Right ventricle myocardium superior (tissue), 1 donor: ENCODE measurements around the gene POLR2H. TPM values are rescaled to one million over a fixed set of nuclear protein-coding genes. Genes with fewer than 3 reads are reported as not detected.
A peak's percentile ranks its signal among the peaks of the same experiment; 100 is the strongest.

Source experiments
- ATAC-seq: fragments of 200-7000 bp; cut with Tn5 transposase; one replicate; pipeline ENCODE4 v1.9.1; 2020; ENCODE audit warnings: mild to moderate bottlenecking; ENCODE audit not compliant: poor library complexity
- DNase-seq: peaks from one replicate; pipeline ENCODE4 v3.0.0-alpha.2; 2020
- intact Hi-C: fragments of 100-400 bp; cut with DNase I; formaldehyde crosslinking; loops from one replicate; pipeline ENCODE4 v1.11.2; 2022
- total RNA-seq: library from RNA; stranded (reverse); fragmentation: NEBNext Ultra II Directional; extraction: Animal tissue kit (Norgen Biotek cat#: 25700); gene quantifications from one replicate; pipeline ENCODE4 v1.2.1, GENCODE V29; 2021
- donor health status: DM: no; HTN: yes; CAD: no; lungs with severe emphysema.

POLR2H gene
- total RNA-seq, 1 donor from 2014 or later: 19.9 TPM

DNA sequence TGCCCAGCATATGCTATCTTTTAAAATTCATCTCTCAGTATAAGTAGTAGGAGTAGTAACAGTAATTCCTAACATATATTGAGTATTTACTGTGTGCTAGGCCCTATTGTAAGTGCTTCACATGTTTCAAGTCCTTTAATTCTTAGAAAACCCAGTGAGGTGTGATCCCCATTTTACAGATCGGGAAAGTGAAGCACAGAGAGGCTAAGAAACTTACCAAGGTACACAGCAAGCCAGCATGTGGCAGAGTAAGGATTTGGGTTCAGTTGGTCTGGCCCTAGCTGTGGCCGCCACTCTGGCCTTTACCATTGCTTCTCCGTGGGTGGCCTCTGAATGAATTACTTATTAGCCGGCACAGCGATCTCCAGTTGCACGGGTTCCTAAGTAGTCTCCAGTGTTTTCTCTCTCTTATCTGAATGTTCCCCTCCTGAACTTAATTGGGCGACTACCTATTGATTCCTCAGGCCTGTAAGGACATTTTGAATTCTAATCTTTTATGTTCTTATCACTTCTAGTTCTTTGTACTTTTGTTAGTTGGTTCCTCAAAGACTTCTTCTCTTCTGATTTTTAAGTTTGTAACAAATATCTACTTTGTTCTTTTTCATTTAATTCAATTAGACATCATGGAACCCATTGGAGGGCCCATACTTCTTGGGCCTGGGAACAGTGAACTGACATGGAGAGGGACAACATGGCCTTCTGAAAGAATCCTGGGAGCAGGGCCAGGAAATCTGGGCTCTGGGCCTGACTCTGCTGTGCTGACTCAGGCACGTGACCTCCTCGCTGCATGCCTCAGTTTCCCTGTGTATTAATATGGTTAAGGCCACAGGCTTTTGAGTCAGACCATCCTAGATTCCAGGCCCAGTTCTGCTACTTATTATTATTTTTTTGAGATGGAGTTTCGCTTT, 11.7 kb upstream of the POLR2H start:
- ATAC-seq (no peak), DNase-seq (no peak)
- intact Hi-C loops: no loop called here

DNA sequence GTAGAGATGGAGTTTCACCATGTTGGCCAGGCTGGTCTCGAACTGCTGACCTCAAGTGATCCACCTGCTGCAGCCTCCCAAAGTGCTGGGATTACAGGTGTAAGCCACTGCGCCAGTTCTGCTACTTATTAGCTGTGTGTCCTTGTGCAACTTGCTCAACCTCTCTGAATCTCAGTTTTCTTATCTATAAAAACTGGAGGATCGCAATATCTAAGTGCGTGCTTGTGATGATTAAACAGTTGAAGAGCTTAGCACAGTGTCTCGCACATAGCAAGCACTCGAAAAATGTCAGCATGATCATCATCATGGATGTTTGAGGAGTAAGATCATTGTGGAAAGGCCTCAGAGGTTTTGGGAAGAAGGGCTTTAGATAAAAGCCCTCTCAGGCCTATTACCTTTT, 10.9 kb upstream of the POLR2H start:
- intact Hi-C loops: no loop called here
- DNase-seq (no peak), ATAC-seq (no peak)

DNA sequence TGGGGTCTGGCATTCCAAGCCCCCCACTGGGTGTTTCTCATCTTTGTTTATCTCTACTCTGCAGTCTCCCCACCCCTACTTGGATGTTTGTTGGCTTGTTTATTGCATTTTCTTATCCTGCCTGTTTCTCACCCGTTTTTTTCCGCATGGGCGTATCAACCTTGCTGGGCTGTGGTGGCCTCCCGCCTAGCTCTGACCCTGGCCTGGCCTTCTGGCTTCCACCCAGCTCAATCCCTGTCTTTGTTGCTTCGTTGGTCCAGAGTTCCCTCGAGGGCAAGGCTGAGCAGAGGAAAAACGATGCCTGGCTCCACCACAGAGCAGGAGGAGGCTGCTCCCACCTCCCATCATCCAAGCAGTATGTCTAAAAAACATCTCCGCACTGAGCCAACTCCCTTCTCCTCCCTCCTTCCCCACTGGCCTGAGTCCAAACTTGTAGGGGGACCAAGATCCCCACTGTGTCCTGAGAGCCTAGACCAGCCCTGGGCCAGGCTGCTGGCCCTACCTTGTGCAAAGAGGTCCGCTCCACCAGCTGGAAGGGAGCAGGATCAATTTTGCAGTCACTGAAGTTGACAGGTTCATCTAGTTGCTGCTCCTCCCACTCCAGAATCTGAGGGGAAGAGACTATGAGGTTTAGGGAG, 9.9 kb upstream of the POLR2H start:
- no peak for DNase-seq
- no peak for ATAC-seq
- intact Hi-C loops: no loop called here

DNA sequence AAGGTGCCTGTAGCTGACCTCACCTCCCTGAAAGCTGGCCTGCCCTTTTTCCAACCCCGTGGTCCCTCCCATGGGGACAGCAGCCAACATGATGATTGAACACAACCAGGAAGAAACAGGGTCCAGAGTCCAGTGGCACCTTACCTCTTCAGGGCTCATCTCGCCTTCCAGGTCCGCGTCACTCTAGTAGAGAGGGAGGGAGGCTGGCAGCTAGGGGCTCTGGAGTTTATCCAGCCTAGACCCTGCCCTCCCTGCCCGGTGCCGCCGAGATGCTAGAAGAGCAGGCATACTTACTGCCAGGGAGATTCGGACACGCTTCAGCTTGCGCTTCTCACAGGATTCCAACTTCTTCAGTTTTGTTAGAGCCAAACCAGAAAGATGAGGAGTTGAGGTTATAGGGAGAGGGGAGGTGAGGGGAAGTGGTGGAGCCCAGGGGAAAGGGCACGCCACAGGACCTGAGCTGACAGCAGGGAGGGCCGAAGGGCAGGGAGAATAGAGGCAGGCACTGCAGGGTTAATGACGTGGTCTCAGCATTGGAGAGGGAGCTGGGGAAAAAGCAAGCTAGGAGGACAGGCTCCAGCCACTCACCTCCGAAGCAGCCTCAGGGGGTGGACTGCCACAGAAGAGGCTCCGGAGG, 9.2 kb upstream of the POLR2H start:
- DNase-seq: no peak
- ATAC-seq: peak; percentile 9
- intact Hi-C loops: no loop called here

DNA sequence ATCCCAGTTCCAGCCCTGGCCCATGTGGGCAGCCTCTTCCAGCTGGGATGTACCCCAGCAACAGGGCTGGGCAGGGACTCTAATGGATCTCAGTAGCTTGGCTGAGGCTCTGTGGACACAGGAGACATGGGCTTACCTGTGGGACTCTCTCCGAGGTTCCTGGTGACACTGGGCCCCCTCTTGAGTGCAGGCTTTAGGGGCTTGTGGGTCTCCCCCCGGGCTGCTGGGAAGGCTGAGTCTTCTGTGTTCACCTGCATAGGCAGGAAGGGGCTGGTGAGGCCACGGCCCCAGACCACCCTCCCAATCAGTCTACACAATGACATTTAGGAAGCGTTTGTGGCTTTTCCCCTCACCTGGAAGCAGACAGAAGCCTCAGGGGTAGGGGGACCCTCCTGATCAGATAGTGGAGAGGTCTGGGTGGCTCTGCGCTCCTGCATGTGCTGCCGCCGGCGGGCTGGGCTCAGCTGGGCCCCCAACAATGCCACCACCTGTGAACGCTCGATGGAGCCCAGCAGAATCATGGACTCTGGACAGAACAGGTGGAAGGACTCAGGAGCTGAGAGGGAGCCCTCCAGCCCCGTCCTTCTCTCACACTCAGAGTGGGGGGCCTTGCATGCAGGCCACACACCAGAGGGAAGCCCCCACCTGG, 8.5 kb upstream of the POLR2H start:
- no peak for DNase-seq
- intact Hi-C loops: no loop called here
- ATAC-seq: no peak

DNA sequence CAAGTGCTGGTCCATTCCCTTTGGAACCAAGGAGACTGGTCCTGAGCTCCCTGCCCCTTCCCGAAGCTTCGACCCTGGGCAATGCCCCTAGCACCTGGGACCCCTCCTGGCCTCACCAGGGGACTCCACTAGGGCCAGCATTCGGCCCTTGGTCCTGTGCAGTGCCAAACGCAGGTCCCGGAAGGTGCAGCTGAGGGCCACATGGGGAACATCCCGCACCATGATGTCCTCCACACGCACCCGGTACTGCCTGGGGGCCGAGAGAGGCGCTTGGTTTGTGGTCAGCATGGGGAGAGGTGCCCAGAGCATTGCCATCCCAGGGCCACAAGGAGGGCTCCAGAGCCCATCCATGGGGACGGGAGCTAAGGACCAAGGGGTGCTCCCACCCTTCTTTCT, 8.0 kb upstream of the POLR2H start:
- DNase-seq: no peak
- no peak for ATAC-seq
- intact Hi-C loops: no loop called here

DNA sequence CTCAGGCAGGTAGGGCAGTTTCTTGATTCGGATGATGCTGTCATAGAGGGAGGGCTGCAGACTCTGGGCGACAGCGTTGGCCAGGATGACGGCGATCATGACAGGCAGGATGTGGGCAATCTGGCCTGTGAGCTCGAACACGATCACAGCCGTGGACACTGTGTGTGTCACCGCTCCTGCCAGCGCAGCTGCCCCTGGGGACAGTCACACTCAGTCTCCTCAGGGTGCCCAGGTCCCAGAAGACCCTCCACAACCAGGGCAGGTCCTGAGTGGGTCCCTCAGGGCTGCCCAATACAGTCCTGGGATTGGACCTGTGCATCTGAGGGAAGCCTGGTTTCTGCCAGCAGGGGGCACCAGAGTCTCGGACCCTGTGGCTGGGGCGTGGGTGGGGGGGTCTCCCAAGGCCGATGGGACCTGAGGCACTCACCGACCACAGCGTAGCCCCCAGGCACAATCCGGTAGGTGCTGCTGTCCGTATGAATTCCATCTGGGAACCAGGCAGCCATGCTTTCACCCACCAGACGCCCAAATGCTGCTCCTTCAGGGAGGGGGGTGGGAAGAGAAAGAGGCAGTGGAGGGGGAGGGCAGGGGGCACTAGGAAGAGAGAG, 7.3 kb upstream of the POLR2H start:
- ATAC-seq: peak; percentile 38
- peak; percentile 77 for DNase-seq
- intact Hi-C loops: no loop called here

DNA sequence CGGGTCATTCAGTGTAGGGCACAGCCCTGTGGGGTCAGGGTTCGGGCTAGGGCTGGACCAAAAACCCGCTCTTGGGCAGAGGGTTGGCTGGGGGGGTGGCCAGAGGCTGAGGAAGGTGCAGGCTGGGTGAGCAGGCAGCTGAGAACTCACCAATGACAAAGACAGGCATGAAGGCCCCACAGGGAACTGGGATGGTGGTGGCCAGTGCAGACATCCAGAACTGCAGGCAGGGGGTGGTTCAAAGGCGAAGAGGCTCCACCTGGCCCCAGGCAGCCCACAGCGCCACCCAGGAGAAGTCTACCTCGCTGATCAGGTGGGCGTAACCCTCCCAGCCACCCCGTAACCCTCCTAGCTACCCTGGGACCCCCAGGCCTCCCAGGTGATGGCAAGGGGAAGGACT, 6.8 kb upstream of the POLR2H start:
- DNase-seq (no peak), ATAC-seq (no peak)
- intact Hi-C loops: no loop called here

DNA sequence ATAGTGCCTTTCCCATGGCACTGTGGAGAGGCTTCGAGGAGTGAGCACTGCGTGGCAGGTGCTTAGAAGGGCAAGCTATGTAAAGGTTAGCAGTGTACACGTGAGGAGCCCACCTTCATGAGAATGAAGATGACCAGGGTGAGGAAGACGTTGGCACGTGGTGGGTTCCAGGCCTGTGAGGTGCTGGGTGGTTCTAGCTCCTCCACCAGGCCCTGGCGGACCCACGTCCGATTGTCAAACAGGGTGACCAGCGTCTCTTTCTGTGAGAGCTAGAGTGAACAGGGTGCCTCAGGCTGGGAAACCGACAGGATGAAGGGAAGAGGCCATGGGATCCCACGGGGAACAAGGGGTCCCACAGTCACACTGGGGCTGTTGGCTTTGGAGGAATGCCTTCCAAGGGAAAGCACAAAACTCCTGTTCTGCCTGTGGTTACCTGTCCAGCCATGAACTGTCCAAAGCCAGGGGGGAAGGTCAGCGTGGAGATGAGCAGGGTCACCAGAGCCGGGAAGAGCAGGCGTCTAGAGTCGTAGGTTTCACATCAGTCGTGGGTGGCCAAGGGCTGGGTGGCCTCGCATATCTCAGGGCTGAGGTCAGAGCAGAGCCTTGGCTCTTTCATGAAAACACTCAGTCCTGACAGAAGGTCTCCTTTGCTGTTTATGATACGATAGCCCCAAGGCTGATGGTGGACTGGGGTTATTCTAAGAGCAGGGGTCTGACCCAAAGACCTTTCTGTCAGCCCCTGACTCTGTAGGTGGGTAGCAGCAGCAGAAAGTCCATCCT, 6.1 kb upstream of the POLR2H start:
- intact Hi-C loops: no loop called here
- ATAC-seq: no peak

DNA sequence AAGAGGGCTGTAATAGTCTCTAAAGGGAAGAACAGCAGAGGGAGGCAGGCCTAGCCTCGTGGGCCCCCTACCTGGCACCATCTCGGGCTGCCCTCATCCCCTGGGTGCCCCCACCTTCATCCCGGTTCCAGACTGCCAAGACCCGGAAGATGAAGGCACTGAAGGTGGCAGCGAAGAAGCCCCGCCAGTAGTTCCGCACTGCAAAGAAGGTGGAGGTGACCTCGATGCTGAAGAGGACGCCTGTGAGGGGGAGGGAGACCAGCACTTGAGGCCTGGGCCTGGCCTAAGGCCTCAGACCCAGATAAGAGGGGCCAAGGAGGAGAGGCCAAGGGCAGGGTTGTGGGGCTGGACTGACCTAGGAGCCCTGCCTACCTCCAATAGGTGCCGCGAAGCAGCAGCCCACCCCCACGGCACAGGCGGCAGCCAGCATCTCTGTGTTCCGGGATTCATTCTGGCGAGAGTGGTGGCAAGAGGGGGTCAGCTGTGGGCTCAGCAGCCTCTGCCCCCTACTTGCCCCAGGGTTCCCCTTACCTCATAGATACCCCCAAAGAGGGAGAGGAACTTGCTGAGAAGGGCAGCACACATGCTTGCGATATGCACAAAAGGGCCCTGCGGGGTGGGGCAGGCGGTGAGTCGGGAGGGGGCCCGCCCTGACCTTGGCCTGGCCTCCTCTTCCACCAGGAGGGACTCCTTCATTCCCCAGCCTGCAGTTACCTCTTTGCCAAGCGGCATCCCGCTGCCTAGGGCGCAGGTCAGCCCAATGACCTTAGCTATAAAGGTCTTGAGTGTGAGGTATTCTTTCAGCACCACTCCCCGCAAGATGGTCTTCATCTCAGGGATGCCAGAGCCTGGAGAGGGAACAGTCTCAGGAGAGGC, 4.0 kb upstream of the POLR2H start:
- intact Hi-C loops: no loop called here
- no peak for DNase-seq
- no peak for ATAC-seq

More for the DNA sequence above, 6.1 kb upstream of the POLR2H start:
- DNase-seq: no peak

DNA sequence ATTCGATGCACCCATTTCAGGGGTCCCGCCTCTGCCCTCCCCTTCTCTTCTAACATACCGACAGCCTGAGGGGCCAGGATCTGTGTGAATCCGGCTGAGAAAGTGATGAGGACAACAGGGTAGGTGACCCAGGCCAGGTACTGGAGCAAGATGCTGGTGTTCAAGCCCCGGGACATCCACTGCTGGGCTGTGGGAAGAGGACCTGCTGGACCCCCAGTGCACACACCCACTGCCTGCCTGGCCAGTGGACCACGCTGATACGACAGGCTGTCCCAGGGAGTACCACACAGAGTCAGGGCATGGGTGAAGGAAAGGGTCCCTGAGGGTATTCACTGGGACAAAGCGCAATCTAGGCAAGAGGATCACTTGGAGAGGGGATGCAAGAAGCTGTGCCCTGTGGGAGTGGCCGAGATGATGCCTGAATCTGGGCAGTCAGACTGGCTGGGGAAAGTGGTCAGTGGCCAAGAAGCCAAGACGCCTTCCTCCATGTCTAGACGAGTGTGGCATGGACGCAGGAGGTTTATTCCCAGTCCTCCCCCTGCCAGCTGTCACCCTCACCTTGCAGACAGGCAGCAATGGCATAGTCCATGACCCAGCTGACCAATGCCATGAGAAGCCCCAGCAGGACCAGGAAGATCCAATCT, 3.3 kb upstream of the POLR2H start:
- no peak for DNase-seq
- ATAC-seq: no peak
- intact Hi-C loops: no loop called here

DNA sequence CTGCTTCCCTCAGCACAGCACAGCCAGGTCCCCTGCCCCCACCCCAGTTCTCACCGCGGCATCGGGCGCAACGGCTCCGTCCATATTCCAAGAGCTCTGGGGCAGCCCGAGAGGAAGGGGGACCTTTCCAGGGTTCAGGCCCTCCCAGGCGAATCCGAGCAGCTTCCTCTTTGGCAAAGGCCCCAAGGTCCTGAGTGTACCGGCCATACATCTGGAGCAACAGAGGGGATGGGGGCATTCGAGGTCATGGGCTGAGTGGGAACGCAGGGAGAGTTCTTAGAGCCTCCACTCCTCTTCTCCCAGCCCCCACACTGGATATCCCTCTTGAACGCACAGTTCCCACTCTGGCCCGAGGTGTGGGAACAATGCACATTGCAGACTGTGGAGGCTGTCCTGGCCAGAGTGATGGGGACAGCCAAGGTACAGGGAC, 2.6 kb upstream of the POLR2H start:
- ATAC-seq (no peak), DNase-seq (no peak)
- intact Hi-C loops: no loop called here

DNA sequence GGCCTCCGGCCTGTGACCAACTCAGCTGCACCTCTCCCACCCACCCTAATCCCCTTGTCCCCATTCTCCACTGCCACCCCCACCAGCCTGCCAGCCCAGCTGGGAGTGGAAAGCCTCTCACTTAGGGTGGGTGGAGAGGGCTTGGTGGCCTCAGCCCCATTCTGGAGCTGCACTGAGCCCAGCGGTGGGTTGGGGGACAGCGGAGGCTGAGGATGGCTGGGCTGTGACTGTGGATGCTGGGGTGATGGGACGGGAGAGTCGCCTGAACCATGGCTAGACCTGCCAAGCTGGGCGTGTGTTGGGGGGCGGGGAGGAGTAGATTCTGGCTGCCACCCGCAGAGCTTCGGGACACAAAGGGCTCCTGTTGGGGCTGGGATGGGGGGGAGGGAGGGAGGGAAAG, 1.9 kb upstream of the POLR2H start:
- intact Hi-C loops: loop anchor here (5.0 kb wide), 1 partner anchor 172 kb away; the partner anchor contains the start of gene ABCF3
- no peak for DNase-seq
- ATAC-seq: no peak

DNA sequence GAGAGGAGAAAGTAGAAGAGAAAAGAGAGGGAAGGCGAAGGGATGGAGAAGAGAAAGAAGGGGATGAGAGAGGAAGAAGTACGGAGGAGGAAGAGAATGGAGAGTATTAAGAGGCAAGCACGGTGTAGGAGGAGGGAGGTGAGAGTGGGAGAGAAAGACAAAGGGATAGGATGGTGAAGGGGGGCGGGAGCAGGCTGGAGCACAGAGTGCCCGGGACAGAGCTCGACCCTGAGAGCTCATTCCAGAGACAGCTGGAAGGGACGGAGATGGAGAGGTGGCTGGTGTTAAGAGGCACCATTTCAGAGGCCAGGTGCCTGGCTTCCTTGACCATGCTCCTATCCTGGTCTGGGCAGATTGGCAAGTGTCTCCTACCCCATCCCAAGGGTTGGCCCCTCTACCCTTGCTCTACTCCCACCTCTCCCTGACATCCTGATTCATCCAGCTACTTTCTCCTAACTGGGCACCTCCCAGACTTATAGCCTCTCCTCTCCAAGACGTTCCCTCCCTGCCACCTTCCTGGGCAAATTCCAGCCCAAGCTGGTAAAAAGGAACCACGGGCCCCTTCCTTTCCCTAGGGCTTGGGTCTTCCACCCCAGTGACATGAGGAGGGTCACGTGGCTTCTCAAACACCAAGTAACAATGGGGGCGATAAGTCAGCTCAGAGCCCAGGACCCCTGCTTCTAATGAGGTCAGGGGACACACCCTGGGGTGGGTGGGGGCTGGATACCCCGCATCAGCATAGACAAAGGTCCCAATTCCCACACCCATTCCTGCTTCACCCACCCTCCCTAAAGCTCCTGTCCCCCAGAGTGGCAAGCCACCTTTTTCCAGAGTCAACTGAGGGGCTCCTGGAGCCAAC, 1.2 kb upstream of the POLR2H start:
- intact Hi-C loops: loop anchor here (5.0 kb wide), 1 partner anchor 173 kb away; the partner anchor contains the start of gene ABCF3
- ATAC-seq (no peak), DNase-seq (no peak)

DNA sequence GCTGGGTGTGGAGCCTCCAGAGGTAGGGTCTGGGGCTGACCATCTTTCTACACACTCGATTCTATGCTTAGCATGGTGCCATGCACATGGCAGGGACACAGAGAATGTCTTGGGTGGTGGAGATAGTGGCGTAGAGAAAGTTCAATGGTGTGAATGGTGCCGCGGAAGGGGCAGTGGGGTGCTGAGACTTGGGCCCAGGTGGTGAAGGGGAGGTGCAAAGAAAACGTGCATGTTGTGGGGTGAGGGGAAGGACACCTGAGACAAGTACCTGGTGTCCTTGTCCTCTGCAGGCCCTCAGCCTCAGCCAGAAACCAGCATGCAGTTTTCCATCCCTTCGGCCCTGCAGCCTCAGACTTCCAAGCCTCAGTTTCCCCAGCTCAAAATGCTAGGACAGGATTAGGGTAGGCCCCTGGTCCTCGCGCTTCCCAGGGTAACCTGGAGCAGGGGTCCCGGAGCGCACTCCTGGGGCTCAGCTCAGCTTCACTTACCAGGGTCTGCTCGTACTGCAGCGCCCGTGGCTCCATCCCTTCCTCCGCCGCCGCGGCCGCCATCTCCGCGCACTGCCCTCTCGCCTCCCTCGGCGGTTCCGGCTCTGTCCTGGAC, 480 bp upstream of the POLR2H start:
- intact Hi-C loops: loop anchor here (5.0 kb wide), 1 partner anchor 174 kb away; the partner anchor contains the start of gene ABCF3
- DNase-seq (no peak), ATAC-seq (no peak)
